Adrenal gland (tissue), 12 donors: ENCODE measurements around the gene AADACL4. TPM values are rescaled to one million over a fixed set of nuclear protein-coding genes. Genes with fewer than 3 reads are reported as not detected.

ENCODE experiments used
- DNase-seq, 7 donors: peaks; one replicate each; pipeline ENCODE4 v3.0.0-alpha.2; 2019 to 2020
- H3K27ac ChIP-seq, 5 donors: fragments of 200-600 bp; sonication (generic) in 4 of 5; 1 replicate in 3 of 5; 2 replicates in 2 of 5; pipeline versions ENCODE4 v1.5.1 to v1.8.0; 2016 to 2020; ENCODE audit warnings: mild to moderate bottlenecking in 1 of 5
- H3K27me3 ChIP-seq: fragments of 200-600 bp; 2 replicates; pipeline ENCODE4 v1.8.0; 2021
- H3K36me3 ChIP-seq, 2 donors: fragments of 200-600 bp; replicated peaks in 1 of 2; 1 replicate in 1 of 2; 2 replicates in 1 of 2; pipeline versions ENCODE4 v1.5.1 to v1.8.0; 2018 to 2022
- H3K4me1 ChIP-seq, 2 donors: fragments of 200-600 bp; replicated peaks in 1 of 2; 1 replicate in 1 of 2; 2 replicates in 1 of 2; pipeline versions ENCODE4 v1.5.1 to v1.8.0; 2018 to 2021
- H3K4me3 ChIP-seq, 4 donors: fragments of 200-600 bp; sonication (generic) in 3 of 4; one replicate each; pipeline ENCODE4 v1.5.1; 2016 to 2018
- H3K9me3 ChIP-seq, 3 donors: fragments of 200-600 bp; sonication (generic) in 1 of 3; replicated peaks in 1 of 3; 1 replicate in 2 of 3; 2 replicates in 1 of 3; pipeline versions ENCODE4 v1.5.1 to v1.8.0; 2016 to 2021
- POLR2A ChIP-seq, 2 donors: fragments of 450-650 bp; IDR thresholded peaks; one replicate each; pipeline ENCODE4 v1.6.1; 2017; ENCODE audit warnings: antibody characterized with exemption in 2 of 2, mild to moderate bottlenecking in 2 of 2, moderate library complexity in 1 of 2
- WGBS, 4 donors: extraction: QIAGEN DNeasy Blood & Tissue Kit in 2 of 4; methylation state at CpG; one replicate each; pipeline versions ENCODE4 v1.1.5 to v1.1.7; 2013 to 2017; 5-methylcytosine and 5-hydroxymethylcytosine counted together
- intact Hi-C, 2 donors: fragments of 100-400 bp; cut with DNase I; formaldehyde crosslinking; loops; one replicate each; pipeline versions ENCODE4 v1.14.1 to v1.15.0; 2022 to 2023
- polyA plus RNA-seq, 3 donors: library from polyadenylated mRNA; stranded (reverse); fragments of 200-250 nt in 2 of 3; fragments of 350-450 nt in 1 of 3; fragmentation: Illumina TruSeq in 1 of 3; extraction: RNeasy Lipid Tissue Mini Kit (QIAGEN cat#74804) in 1 of 3; gene quantifications; one replicate each; pipeline ENCODE4 v1.2.3, GENCODE V29; 2013 to 2014
- total RNA-seq, 9 donors: library from RNA; depleted of rRNA in 4 of 9; stranded (reverse); fragments of >200 nt in 4 of 9; fragments of 120-200 nt in 1 of 9; fragmentation: NEBNext Ultra II Directional in 1 of 9; extraction: Animal tissue kit (Norgen Biotek cat#: 25700) in 1 of 9; gene quantifications; one replicate each; pipeline versions ENCODE4 v1.1.0 to v1.2.4, GENCODE V29; 2013 to 2023
- TF ChIP-seq, protein P1 (sequence below), 6 experiments: fragments of 450-650 bp in 4 of 6; fragments of 200-600 bp in 2 of 6; sonication (generic) in 1 of 6; IDR thresholded peaks; 1 replicate in 5 of 6; 2 replicates in 1 of 6; pipeline versions ENCODE4 v1.5.1 to v1.8.0; 2016 to 2021; ENCODE audit warnings: antibody characterized with exemption in 6 of 6, mild to moderate bottlenecking in 2 of 6, moderate library complexity in 1 of 6
- donor health status: healthy with polysubstance abuse.
- donor health status: Bipolar disorder and iron deficiency.
- donor health status: DM: yes; HTN: yes; CAD: no.
- donor health status: DM: no; HTN: no; CAD: no.
- donor health status: DM: no; HTN: no; CAD: no.
- donor health status: DM: yes; HTN: yes; CAD: no.

Gene AADACL4
- total and polyA plus RNA-seq, 12 donors = 0.06 to 0.16 (median 0.10) TPM; not detected in 9

DNA sequence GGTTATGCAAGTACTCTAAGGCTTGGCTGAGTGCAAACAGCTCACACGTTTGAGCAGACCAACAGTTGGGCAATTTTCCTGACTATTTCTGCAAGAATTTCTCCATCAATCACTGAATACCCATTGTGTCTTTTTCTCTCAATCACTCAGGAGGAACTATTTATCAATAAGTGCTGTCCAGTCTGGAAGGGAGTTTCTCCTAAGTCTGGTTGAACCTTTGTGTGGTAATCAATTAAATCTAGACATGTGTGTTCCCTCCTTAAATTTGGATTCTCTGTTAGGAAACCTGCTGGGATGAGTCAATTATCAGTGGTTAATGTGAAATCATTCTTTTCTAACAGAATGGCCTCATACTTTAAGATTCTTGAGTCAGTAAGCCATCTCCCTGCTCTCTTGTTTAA is 65.2 kb downstream of the AADACL4 start:
- no peak overlapping the region for H3K4me3 ChIP-seq
- H3K9me3 ChIP-seq = no peaks in the 10 kb centered on the region
- DNase-seq = no peak
- H3K4me1 ChIP-seq = no peaks in the 10 kb centered on the region
- no peak for TF ChIP-seq POLR2A (IDR thresholded peaks at IDR 0.05)
- TF ChIP-seq, protein P1, sequence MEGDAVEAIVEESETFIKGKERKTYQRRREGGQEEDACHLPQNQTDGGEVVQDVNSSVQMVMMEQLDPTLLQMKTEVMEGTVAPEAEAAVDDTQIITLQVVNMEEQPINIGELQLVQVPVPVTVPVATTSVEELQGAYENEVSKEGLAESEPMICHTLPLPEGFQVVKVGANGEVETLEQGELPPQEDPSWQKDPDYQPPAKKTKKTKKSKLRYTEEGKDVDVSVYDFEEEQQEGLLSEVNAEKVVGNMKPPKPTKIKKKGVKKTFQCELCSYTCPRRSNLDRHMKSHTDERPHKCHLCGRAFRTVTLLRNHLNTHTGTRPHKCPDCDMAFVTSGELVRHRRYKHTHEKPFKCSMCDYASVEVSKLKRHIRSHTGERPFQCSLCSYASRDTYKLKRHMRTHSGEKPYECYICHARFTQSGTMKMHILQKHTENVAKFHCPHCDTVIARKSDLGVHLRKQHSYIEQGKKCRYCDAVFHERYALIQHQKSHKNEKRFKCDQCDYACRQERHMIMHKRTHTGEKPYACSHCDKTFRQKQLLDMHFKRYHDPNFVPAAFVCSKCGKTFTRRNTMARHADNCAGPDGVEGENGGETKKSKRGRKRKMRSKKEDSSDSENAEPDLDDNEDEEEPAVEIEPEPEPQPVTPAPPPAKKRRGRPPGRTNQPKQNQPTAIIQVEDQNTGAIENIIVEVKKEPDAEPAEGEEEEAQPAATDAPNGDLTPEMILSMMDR (IDR thresholded peaks at IDR 0.05) = no peak
- 36 to 76% (median 52%) methylated on average over 1 of the region's 1 CpG for WGBS, 4 donors
- H3K27me3 ChIP-seq = no peaks in the 10 kb centered on the region
- H3K27ac ChIP-seq = no peak overlapping the region
- H3K36me3 ChIP-seq = no peaks in the 10 kb centered on the region
- intact Hi-C loops = no loop called here

DNA sequence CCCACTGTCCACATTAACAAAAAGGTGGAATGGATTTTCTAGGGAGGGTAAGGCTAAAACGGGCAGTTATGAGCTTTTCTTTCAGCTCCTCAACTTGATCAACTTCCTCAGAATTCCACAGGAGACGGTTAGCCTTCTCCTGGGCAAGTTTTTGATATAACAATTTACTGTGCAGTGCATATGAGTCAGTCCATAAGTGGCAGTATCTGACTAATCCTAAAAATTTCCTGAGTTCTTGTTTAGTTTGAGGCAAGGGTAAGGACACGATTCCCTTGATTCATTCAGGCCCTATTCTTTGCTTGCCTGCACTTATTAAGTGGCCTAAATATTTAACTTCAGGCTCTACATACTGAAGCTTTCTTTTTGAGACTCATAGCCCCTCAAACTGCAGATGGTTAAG is 65.8 kb downstream of the AADACL4 start:
- 71 to 83% (median 73%) methylated on average over 3 of the region's 3 CpGs for WGBS, 4 donors

DNA sequence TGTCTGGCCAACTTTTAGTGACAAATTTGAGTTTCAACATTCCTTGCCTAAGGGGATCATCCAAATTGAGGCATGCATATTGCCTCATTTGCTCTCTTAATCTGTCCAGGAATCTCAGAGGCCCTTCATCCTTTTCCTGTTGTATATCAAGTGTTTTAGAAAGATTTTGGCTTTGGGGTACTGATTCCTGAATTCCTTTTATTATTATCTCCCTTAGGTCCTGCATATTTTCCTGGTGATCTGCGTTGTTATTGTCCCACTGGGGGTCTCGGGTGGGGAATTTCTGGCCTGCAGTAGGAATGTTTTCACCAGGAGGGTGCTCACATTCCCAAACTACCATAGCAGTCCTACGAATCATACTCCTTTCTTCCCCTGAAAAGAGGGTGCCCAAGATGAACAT is 67.7 kb downstream of the AADACL4 start:
- WGBS, 4 donors = 63 to 73% (median 70%) methylated on average over 3 of the region's 3 CpGs
- H3K27me3 ChIP-seq = no peaks in the 10 kb centered on the region
- no peak for TF ChIP-seq POLR2A (IDR thresholded peaks at IDR 0.05)
- TF ChIP-seq, protein P1 (IDR thresholded peaks at IDR 0.05) = no peak
- H3K36me3 ChIP-seq = no peaks in the 10 kb centered on the region
- no peak overlapping the region for H3K4me3 ChIP-seq
- intact Hi-C loops = no loop called here
- H3K9me3 ChIP-seq = no peaks in the 10 kb centered on the region
- H3K27ac ChIP-seq = peak overlapping the region in 1 of 5 donors; percentile 22
- no peaks in the 10 kb centered on the region for H3K4me1 ChIP-seq
- DNase-seq = no peak

More for the DNA sequence above, 65.8 kb downstream of the AADACL4 start:
- intact Hi-C loops = no loop called here
- no peak for DNase-seq
- Histone ChIP-seq H3K4me3 (no peak overlapping the region), H3K27ac (no peak overlapping the region), H3K4me1 (no peaks in the 10 kb centered on the region), H3K36me3 (no peaks in the 10 kb centered on the region), H3K9me3 (no peaks in the 10 kb centered on the region), H3K27me3 (no peaks in the 10 kb centered on the region)
- TF ChIP-seq, protein P1 (IDR thresholded peaks at IDR 0.05) = no peak
- no peak for TF ChIP-seq POLR2A (IDR thresholded peaks at IDR 0.05)

DNA sequence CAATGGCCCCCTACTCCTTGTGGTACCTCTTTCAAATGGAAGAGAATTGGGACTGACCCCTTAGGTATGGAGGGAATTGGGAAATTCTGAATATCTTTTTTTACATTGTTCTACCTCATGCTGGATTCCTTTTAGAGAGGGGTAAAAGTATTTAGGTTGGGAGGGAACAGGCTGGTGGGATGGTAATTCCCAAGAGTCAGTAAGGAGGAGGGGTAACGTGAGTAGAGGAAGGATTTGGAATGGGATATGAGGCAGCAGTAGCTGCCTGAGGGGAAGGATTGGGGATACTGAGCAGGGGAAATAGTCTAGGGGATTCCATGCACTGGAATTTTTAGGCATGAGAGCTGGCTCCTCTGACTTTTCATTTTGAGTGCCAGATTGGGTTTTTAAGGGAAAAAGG is 68.2 kb downstream of the AADACL4 start:
- no peaks in the 10 kb centered on the region for H3K4me1 ChIP-seq
- no peaks in the 10 kb centered on the region for H3K27me3 ChIP-seq
- no peak overlapping the region for H3K4me3 ChIP-seq
- H3K9me3 ChIP-seq = no peaks in the 10 kb centered on the region
- DNase-seq = no peak
- no peak for TF ChIP-seq POLR2A (IDR thresholded peaks at IDR 0.05)
- TF ChIP-seq, protein P1 (IDR thresholded peaks at IDR 0.05) = no peak
- intact Hi-C loops = no loop called here
- peak overlapping the region in 1 of 5 donors; percentile 22 for H3K27ac ChIP-seq
- WGBS, 4 donors = 71 to 84% (median 73%) methylated on average over 1 of the region's 1 CpG
- H3K36me3 ChIP-seq = no peaks in the 10 kb centered on the region
